A673 (cell line): ENCODE measurements around the gene FBLN1. TPM values are rescaled to one million over a fixed set of nuclear protein-coding genes. Genes with fewer than 3 reads are reported as not detected.

Source experiments
- BruUV-seq: library from RNA; stranded (reverse); fragments of 400-500 nt; replicated peaks from 2 replicates; lab custom pipeline; 2021; lab: Mats Ljungman, UMichigan
- CTCF ChIA-PET: fragments of 300-600 bp; sonication (Branson Sonifier 250); formaldehyde crosslinking; loops from one replicate; lab custom pipeline; 2022; ENCODE audit warnings: antibody characterized with exemption; lab: Charles Lee
- POLR2A ChIA-PET: fragments of 300-600 bp; sonication (Branson Sonifier 250); formaldehyde crosslinking; loops from one replicate; lab custom pipeline; 2022; ENCODE audit warnings: antibody characterized with exemption; ENCODE audit not compliant: low non-redundant PET; lab: Charles Lee
- DNase-seq: peaks from one replicate; pipeline ENCODE4 v3.0.0-alpha.2; 2015; ENCODE audit warnings: low spot score
- H3K27ac ChIP-seq: fragments of 200-600 bp; sonication (generic); 2 replicates; pipeline ENCODE4 v1.5.1; 2016; ENCODE audit warnings: mixed run types, low read depth, mild to moderate bottlenecking, mixed read lengths, antibody characterized with exemption, low read length; ENCODE audit not compliant: poor library complexity, severe bottlenecking
- H3K27me3 ChIP-seq: fragments of 200-600 bp; sonication (generic); replicated peaks from 2 replicates; pipeline ENCODE4 v1.6.1; 2017; ENCODE audit warnings: mixed run types, low read depth, mild to moderate bottlenecking, mixed read lengths, antibody characterized with exemption, low read length; ENCODE audit not compliant: insufficient read depth, poor library complexity
- H3K36me3 ChIP-seq: fragments of 200-600 bp; sonication (generic); 2 replicates; pipeline ENCODE4 v1.6.1; 2016; ENCODE audit warnings: mixed run types, mild to moderate bottlenecking, mixed read lengths, antibody characterized with exemption, low read length; ENCODE audit not compliant: insufficient read depth, poor library complexity, severe bottlenecking
- H3K4me1 ChIP-seq: fragments of 200-600 bp; sonication (generic); 2 replicates; pipeline ENCODE4 v1.6.1; 2017; ENCODE audit warnings: mixed run types, mild to moderate bottlenecking, mixed read lengths, antibody characterized with exemption, low read length; ENCODE audit not compliant: insufficient read depth, poor library complexity, severe bottlenecking
- H3K4me3 ChIP-seq: fragments of 200-600 bp; sonication (generic); 2 replicates; pipeline ENCODE4 v1.5.1; 2016; ENCODE audit warnings: low read depth, mixed run types, mild to moderate bottlenecking, mixed read lengths, low read length; ENCODE audit not compliant: poor library complexity, severe bottlenecking
- H3K9me3 ChIP-seq: fragments of 200-600 bp; sonication (generic); 2 replicates; pipeline ENCODE4 v1.6.1; 2016; ENCODE audit warnings: mixed run types, low read depth, mild to moderate bottlenecking, mixed read lengths, antibody characterized with exemption, low read length; ENCODE audit not compliant: poor library complexity, severe bottlenecking
- EZH2 ChIP-seq: fragments of 200-600 bp; sonication (generic); IDR thresholded peaks from 2 replicates; pipeline ENCODE4 v1.6.1; 2017; ENCODE audit warnings: borderline replicate concordance, low read depth, mild to moderate bottlenecking, mixed read lengths, antibody characterized with exemption, low read length; ENCODE audit not compliant: poor library complexity, severe bottlenecking
- intact Hi-C: fragments of 100-400 bp; cut with micrococcal nuclease; formaldehyde crosslinking; loops from one replicate; pipeline ENCODE4 v1.10.0; 2022; ENCODE audit not compliant: unreplicated experiment
- total RNA-seq: library from RNA; stranded (reverse); gene quantifications from 2 replicates; pipeline ENCODE4 v1.2.3, GENCODE V29; 2021
- TF ChIP-seq, protein P1 (sequence below): fragments of 300-800, 200-600 bp; sonication (generic); conservative IDR thresholded peaks from 2 replicates; pipeline ENCODE4 v1.5.1; 2017; ENCODE audit warnings: low read depth, mild to moderate bottlenecking, antibody characterized with exemption, low read length, moderate library complexity, mixed read lengths

FBLN1 gene
- total RNA-seq, 1 experiment from 2014 or later: 96.4 TPM

DNA sequence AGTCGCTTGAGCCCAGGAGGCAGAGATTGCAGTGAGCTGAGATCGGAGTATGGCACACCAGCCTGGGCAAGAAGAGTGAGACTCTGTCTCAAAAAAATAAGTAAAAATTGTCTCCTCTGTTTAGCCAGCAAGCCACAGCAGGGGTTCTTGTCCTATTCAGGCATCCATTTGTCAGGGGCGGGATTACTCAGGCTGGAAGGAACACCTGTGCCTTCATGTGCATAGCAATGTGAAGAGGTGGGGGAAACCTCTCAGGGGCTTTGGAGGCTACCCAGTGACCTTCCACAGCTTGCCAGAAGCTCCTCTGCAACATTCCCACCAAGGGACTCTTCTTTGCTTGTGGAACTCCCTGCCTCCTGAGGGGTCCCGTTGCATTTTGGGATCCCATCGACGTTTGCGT, 63.3 kb downstream of the FBLN1 start:
- DNase-seq: no peak
- H3K4me1 ChIP-seq: no peaks in the 10 kb centered on the region
- H3K36me3 ChIP-seq: peaks cover 6% of the 10 kb centered on the region
- no peak overlapping the region for H3K27ac ChIP-seq
- intact Hi-C loops: no loop called here
- no peak overlapping the region for H3K4me3 ChIP-seq
- POLR2A ChIA-PET: no interaction called here
- CTCF ChIA-PET: no interaction called here
- TF ChIP-seq EZH2: no peak
- TF ChIP-seq, protein P1, sequence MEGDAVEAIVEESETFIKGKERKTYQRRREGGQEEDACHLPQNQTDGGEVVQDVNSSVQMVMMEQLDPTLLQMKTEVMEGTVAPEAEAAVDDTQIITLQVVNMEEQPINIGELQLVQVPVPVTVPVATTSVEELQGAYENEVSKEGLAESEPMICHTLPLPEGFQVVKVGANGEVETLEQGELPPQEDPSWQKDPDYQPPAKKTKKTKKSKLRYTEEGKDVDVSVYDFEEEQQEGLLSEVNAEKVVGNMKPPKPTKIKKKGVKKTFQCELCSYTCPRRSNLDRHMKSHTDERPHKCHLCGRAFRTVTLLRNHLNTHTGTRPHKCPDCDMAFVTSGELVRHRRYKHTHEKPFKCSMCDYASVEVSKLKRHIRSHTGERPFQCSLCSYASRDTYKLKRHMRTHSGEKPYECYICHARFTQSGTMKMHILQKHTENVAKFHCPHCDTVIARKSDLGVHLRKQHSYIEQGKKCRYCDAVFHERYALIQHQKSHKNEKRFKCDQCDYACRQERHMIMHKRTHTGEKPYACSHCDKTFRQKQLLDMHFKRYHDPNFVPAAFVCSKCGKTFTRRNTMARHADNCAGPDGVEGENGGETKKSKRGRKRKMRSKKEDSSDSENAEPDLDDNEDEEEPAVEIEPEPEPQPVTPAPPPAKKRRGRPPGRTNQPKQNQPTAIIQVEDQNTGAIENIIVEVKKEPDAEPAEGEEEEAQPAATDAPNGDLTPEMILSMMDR: no peak
- H3K9me3 ChIP-seq: peaks cover under 1% of the 10 kb centered on the region
- BruUV-seq: no TSS peak
- no peaks in the 10 kb centered on the region for H3K27me3 ChIP-seq

- no peaks in the 10 kb centered on the region for H3K27me3 ChIP-seq
- H3K4me1 ChIP-seq: no peaks in the 10 kb centered on the region
- DNase-seq: no peak
- peaks cover 4% of the 10 kb centered on the region for H3K9me3 ChIP-seq
- no peak for TF ChIP-seq EZH2
- TF ChIP-seq, protein P1: no peak
- POLR2A ChIA-PET: no interaction called here
- intact Hi-C loops: no loop called here
- BruUV-seq: no TSS peak
- H3K36me3 ChIP-seq: no peaks in the 10 kb centered on the region
- CTCF ChIA-PET: no interaction called here
- no peak overlapping the region for H3K27ac ChIP-seq
- no peak overlapping the region for H3K4me3 ChIP-seq
Measured at GRCh38 chr22:45568213-45568612, 65.5 kb downstream of the FBLN1 start.

- ChIA-PET POLR2A (no interaction called here), CTCF (no interaction called here)
- BruUV-seq: no TSS peak
Measured at GRCh38 chr22:45571089-45571488, 68.4 kb downstream of the FBLN1 start.

More at GRCh38 chr22:45571089-45571488, 68.4 kb downstream of the FBLN1 start:
- Histone ChIP-seq H3K27me3 (no peaks in the 10 kb centered on the region), H3K36me3 (no peaks in the 10 kb centered on the region), H3K9me3 (peaks cover 4% of the 10 kb centered on the region), H3K4me3 (no peak overlapping the region), H3K4me1 (no peaks in the 10 kb centered on the region), H3K27ac (no peak overlapping the region)
- TF ChIP-seq, protein P1: no peak
- no peak for TF ChIP-seq EZH2
- intact Hi-C loops: loop anchor here (10.0 kb wide), 1 partner anchor 294 kb away; no protein-coding TSS in a partner anchor
- DNase-seq: no peak
